ENCODE results near the gene ANKFN1. TPM values are rescaled to one million over a fixed set of nuclear protein-coding genes. Genes with fewer than 3 reads are reported as not detected.

The ANKFN1 gene
- total RNA-seq, 1 donor from 2014 or later = not detected

DNA sequence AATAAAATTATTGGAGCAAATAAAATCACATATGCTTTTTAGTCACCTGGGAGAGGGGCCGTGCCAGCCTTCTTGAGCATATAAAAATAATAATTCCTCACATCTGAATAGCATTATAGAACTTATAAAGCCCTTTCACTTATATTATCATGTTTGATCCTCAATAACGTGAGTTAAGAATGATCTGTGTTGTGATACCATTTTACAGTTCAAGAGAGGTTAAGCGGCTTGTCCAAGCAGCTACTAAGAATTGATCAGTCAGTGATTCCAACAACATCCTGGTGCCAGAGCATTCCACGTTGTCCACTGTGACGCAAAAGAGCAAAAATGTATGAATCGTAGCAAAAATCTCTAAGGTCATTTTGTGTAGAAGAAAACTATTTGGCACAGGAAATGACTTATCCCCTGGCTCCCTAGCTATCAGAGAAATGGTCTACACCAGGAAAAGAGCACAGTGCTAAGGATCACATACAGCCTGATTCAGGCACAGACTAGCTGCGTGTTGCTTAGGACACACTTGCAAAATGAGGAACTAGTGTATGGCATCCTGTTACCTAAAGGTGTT is 33.0 kb downstream of the ANKFN1 start:
- TF ChIP-seq, protein P1, sequence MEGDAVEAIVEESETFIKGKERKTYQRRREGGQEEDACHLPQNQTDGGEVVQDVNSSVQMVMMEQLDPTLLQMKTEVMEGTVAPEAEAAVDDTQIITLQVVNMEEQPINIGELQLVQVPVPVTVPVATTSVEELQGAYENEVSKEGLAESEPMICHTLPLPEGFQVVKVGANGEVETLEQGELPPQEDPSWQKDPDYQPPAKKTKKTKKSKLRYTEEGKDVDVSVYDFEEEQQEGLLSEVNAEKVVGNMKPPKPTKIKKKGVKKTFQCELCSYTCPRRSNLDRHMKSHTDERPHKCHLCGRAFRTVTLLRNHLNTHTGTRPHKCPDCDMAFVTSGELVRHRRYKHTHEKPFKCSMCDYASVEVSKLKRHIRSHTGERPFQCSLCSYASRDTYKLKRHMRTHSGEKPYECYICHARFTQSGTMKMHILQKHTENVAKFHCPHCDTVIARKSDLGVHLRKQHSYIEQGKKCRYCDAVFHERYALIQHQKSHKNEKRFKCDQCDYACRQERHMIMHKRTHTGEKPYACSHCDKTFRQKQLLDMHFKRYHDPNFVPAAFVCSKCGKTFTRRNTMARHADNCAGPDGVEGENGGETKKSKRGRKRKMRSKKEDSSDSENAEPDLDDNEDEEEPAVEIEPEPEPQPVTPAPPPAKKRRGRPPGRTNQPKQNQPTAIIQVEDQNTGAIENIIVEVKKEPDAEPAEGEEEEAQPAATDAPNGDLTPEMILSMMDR (IDR thresholded peaks at IDR 0.05; ENCODE audit: insufficient read depth, low read depth, low read length) = no peak
- no peak for TF ChIP-seq EZH2 (IDR thresholded peaks at IDR 0.05; ENCODE audit: insufficient read depth, low read length)
- Mint-ChIP-seq H3K36me3 (ENCODE audit: low read depth, unreplicated experiment) (no peaks in the 10 kb centered on the region), H3K4me3 (ENCODE audit: unreplicated experiment) (no peak overlapping the region), H3K27ac (ENCODE audit: unreplicated experiment) (peak overlapping the region; percentile 84), H3K9me3 (ENCODE audit: unreplicated experiment) (peaks cover 5% of the 10 kb centered on the region), H3K27me3 (ENCODE audit: low read depth, unreplicated experiment) (no peaks in the 10 kb centered on the region), H3K4me1 (ENCODE audit: low read depth, unreplicated experiment) (peaks cover 20% of the 10 kb centered on the region)
- FAIRE-seq (peak; percentile 66), DNase-seq (ENCODE audit: low read depth) (peak; percentile 96)
- H3K27me3 ChIP-seq (ENCODE audit: insufficient read depth, low read length) = no peaks in the 10 kb centered on the region
- H3K9ac ChIP-seq (ENCODE audit: low read length) = peak overlapping the region; percentile 28
- no peaks in the 10 kb centered on the region for H3K36me3 ChIP-seq (ENCODE audit: insufficient read depth, low read length)
- H3K79me2 ChIP-seq (ENCODE audit: insufficient read depth, low read length) = no peaks in the 10 kb centered on the region
- peak overlapping the region; percentile 74 for H3K4me2 ChIP-seq (ENCODE audit: low read length)
- H4K20me1 ChIP-seq (ENCODE audit: insufficient read depth, low read length) = no peaks in the 10 kb centered on the region
- H3K27ac ChIP-seq (ENCODE audit: low read depth, low read length) = peak overlapping the region; percentile 77
- H2AFZ ChIP-seq (ENCODE audit: low read depth, low read length) = no peak overlapping the region
- no peak overlapping the region for H3K4me3 ChIP-seq (ENCODE audit: insufficient read depth, low read depth, low read length)
- H3K9me3 ChIP-seq (ENCODE audit: insufficient read depth, low read depth, low read length) = no peaks in the 10 kb centered on the region
- H3K4me1 ChIP-seq (ENCODE audit: insufficient read depth, low read length) = peaks cover 11% of the 10 kb centered on the region

DNA sequence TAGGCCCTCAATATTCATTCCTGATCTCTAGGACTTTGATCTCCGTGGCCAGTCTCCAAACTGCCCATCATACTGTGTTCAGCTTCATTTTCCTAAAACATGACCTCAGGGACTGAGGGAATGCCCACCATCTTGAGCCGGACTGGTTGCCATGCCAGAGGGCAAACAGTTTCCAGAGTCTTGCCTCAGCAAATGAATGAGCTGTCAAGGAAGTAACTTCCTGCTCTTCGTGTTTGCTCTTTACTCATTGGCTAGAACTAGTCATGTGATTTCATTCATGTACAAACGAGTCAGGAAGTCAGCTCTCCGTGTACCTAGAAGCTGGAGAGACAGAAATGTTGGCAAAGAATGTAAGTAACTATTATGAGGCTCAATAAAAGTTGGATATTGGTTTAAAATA is 50.2 kb downstream of the ANKFN1 start:
- H3K36me3 Mint-ChIP-seq (ENCODE audit: low read depth, unreplicated experiment) = no peaks in the 10 kb centered on the region
- H3K27ac ChIP-seq (ENCODE audit: low read depth, low read length) = no peak overlapping the region
- no peaks in the 10 kb centered on the region for H3K9me3 ChIP-seq (ENCODE audit: insufficient read depth, low read depth, low read length)
- H3K27ac Mint-ChIP-seq (ENCODE audit: unreplicated experiment) = no peak overlapping the region
- DNase-seq (ENCODE audit: low read depth) (no peak), FAIRE-seq (no peak)
- no peaks in the 10 kb centered on the region for H3K4me1 Mint-ChIP-seq (ENCODE audit: low read depth, unreplicated experiment)
- no peaks in the 10 kb centered on the region for H3K27me3 ChIP-seq (ENCODE audit: insufficient read depth, low read length)
- peaks cover 6% of the 10 kb centered on the region for H3K9me3 Mint-ChIP-seq (ENCODE audit: unreplicated experiment)
- no peak overlapping the region for H3K9ac ChIP-seq (ENCODE audit: low read length)
- H3K4me2 ChIP-seq (ENCODE audit: low read length) = no peak overlapping the region
- H3K79me2 ChIP-seq (ENCODE audit: insufficient read depth, low read length) = no peaks in the 10 kb centered on the region
- no peak overlapping the region for H3K4me3 Mint-ChIP-seq (ENCODE audit: unreplicated experiment)
- TF ChIP-seq, protein P1 (IDR thresholded peaks at IDR 0.05; ENCODE audit: insufficient read depth, low read depth, low read length) = no peak
- TF ChIP-seq EZH2 (IDR thresholded peaks at IDR 0.05; ENCODE audit: insufficient read depth, low read length) = no peak
- H3K4me1 ChIP-seq (ENCODE audit: insufficient read depth, low read length) = no peaks in the 10 kb centered on the region
- no peaks in the 10 kb centered on the region for H3K36me3 ChIP-seq (ENCODE audit: insufficient read depth, low read length)
- H3K27me3 Mint-ChIP-seq (ENCODE audit: low read depth, unreplicated experiment) = no peaks in the 10 kb centered on the region
- H2AFZ ChIP-seq (ENCODE audit: low read depth, low read length) = no peak overlapping the region
- no peak overlapping the region for H3K4me3 ChIP-seq (ENCODE audit: insufficient read depth, low read depth, low read length)
- H4K20me1 ChIP-seq (ENCODE audit: insufficient read depth, low read length) = no peaks in the 10 kb centered on the region

DNA sequence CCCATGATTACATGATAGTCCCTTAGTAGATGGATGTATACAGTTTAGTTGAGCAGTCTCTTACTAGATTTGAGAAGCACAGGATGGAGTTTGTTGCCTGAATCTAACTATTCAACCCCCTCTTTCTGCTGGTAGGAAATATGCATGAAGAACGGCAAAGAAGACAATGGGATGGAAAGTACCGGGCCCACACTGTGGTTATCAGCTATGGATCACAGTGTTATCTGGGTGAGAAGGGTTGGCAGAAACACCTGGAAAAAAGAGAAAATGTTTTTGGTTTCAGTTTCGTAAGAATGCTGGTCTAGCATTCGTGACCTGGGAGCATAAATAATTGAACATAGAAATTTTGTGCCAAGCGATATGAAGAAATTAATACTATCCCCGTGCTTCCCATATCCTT is 53.1 kb downstream of the ANKFN1 start:
- no peak overlapping the region for H2AFZ ChIP-seq (ENCODE audit: low read depth, low read length)
- H4K20me1 ChIP-seq (ENCODE audit: insufficient read depth, low read length) = no peaks in the 10 kb centered on the region
- H3K27me3 Mint-ChIP-seq (ENCODE audit: low read depth, unreplicated experiment) = no peaks in the 10 kb centered on the region
- no peak overlapping the region for H3K27ac Mint-ChIP-seq (ENCODE audit: unreplicated experiment)
- H3K27me3 ChIP-seq (ENCODE audit: insufficient read depth, low read length) = no peaks in the 10 kb centered on the region
- no peak overlapping the region for H3K4me3 ChIP-seq (ENCODE audit: insufficient read depth, low read depth, low read length)
- no peaks in the 10 kb centered on the region for H3K9me3 ChIP-seq (ENCODE audit: insufficient read depth, low read depth, low read length)
- H3K4me1 Mint-ChIP-seq (ENCODE audit: low read depth, unreplicated experiment) = no peaks in the 10 kb centered on the region
- no peaks in the 10 kb centered on the region for H3K36me3 ChIP-seq (ENCODE audit: insufficient read depth, low read length)
- DNase-seq (ENCODE audit: low read depth) (no peak), FAIRE-seq (no peak)
- no peaks in the 10 kb centered on the region for H3K79me2 ChIP-seq (ENCODE audit: insufficient read depth, low read length)
- H3K4me1 ChIP-seq (ENCODE audit: insufficient read depth, low read length) = no peaks in the 10 kb centered on the region
- no peak overlapping the region for H3K4me3 Mint-ChIP-seq (ENCODE audit: unreplicated experiment)
- no peaks in the 10 kb centered on the region for H3K36me3 Mint-ChIP-seq (ENCODE audit: low read depth, unreplicated experiment)
- no peak overlapping the region for H3K27ac ChIP-seq (ENCODE audit: low read depth, low read length)
- H3K9me3 Mint-ChIP-seq (ENCODE audit: unreplicated experiment) = peaks cover 3% of the 10 kb centered on the region
- TF ChIP-seq EZH2 (IDR thresholded peaks at IDR 0.05; ENCODE audit: insufficient read depth, low read length) = no peak
- TF ChIP-seq, protein P1 (IDR thresholded peaks at IDR 0.05; ENCODE audit: insufficient read depth, low read depth, low read length) = no peak
- H3K4me2 ChIP-seq (ENCODE audit: low read length) = no peak overlapping the region
- H3K9ac ChIP-seq (ENCODE audit: low read length) = no peak overlapping the region
